ENCODE measurements around the gene C1orf53. TPM values are rescaled to one million over a fixed set of nuclear protein-coding genes. Genes with fewer than 3 reads are reported as not detected.
"Not testable (repeated sequence)": the region's sequence is repeated elsewhere in the genome, so short reads cannot be mapped to it uniquely, and the experiment has no call there.

Gene C1orf53
- total RNA-seq, 2 experiments from 2014 or later: 2.4 to 4.1 TPM

DNA sequence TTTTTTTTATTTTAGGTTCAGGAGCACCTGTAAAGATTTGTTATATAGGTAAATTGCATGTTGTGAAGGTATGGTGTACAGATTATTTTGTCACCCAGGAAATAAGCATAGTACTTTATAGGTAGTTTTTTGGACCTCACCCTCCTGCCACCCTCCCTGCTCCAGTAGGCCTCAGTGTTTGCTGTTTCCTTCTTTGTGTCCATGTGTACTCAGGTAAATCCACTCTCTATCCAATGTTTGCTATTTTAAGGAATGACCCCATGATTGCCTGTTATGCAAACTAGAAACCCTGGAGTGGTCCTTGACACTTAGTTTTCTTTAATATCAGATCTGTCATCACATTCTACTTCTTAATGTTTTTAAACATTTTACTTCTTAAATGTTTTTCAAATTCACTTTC, 48.7 kb downstream of the C1orf53 start:
- BruUV-seq (replicated peaks): no TSS peak
- H3K36me3 ChIP-seq (ENCODE audit: insufficient read depth, low read length): no peaks in the 10 kb centered on the region
- POLR2A ChIA-PET: interaction anchor here (0.7 kb wide), 1 partner anchor 10 kb away, joined by 6 read pairs; no protein-coding TSS in a partner anchor
- no peaks in the 10 kb centered on the region for H3K79me2 ChIP-seq (ENCODE audit: insufficient read depth, low read depth, low read length)
- H3K4me1 ChIP-seq (ENCODE audit: insufficient read depth, low read length, poor library complexity, severe bottlenecking): no peaks in the 10 kb centered on the region
- no peak for TF ChIP-seq EZH2phosphoT487 (IDR thresholded peaks at IDR 0.05; ENCODE audit: borderline replicate concordance, low read depth, low read length)
- no peak for TF ChIP-seq CTCF (conservative IDR thresholded peaks at IDR 0.05; ENCODE audit: low read length)
- no peak overlapping the region for H3K27ac ChIP-seq (ENCODE audit: low read depth, low read length, poor library complexity, severe bottlenecking)
- intact Hi-C loops (cut with micrococcal nuclease; ENCODE audit: unreplicated experiment): no loop called here
- no peak for DNase-seq (ENCODE audit: low spot score)
- no peak overlapping the region for H3K4me3 ChIP-seq (ENCODE audit: low read depth, low read length, poor library complexity, severe bottlenecking)
- H4K20me1 ChIP-seq (ENCODE audit: insufficient read depth, low read length): no peaks in the 10 kb centered on the region
- no peak overlapping the region for H2AFZ ChIP-seq (ENCODE audit: low read length)
- H3K9me2 ChIP-seq (ENCODE audit: insufficient read depth, low read length): no peaks in the 10 kb centered on the region
- no peak overlapping the region for H3K4me2 ChIP-seq (ENCODE audit: low read length)
- H3K9me3 ChIP-seq (ENCODE audit: low read length): no peaks in the 10 kb centered on the region
- CTCF ChIA-PET (ENCODE audit: unreplicated experiment): no interaction called here

- H3K4me2 ChIP-seq (ENCODE audit: low read length): no peak overlapping the region
- H3K4me1 ChIP-seq (ENCODE audit: insufficient read depth, low read length, poor library complexity, severe bottlenecking): no peaks in the 10 kb centered on the region
- no peaks in the 10 kb centered on the region for H3K9me3 ChIP-seq (ENCODE audit: low read length)
- no peak for DNase-seq (ENCODE audit: low spot score)
- H3K79me2 ChIP-seq (ENCODE audit: insufficient read depth, low read depth, low read length): no peaks in the 10 kb centered on the region
- TF ChIP-seq CTCF (conservative IDR thresholded peaks at IDR 0.05; ENCODE audit: low read length): no peak
- TF ChIP-seq EZH2phosphoT487 (IDR thresholded peaks at IDR 0.05; ENCODE audit: borderline replicate concordance, low read depth, low read length): no peak
- H3K27ac ChIP-seq (ENCODE audit: low read depth, low read length, poor library complexity, severe bottlenecking): no peak overlapping the region
- no peaks in the 10 kb centered on the region for H3K36me3 ChIP-seq (ENCODE audit: insufficient read depth, low read length)
- ChIA-PET POLR2A (no interaction called here), CTCF (ENCODE audit: unreplicated experiment) (no interaction called here)
- H3K4me3 ChIP-seq (ENCODE audit: low read depth, low read length, poor library complexity, severe bottlenecking): no peak overlapping the region
- intact Hi-C loops (cut with micrococcal nuclease; ENCODE audit: unreplicated experiment): no loop called here
- no TSS peak for BruUV-seq (replicated peaks)
- H2AFZ ChIP-seq (ENCODE audit: low read length): no peak overlapping the region
- no peaks in the 10 kb centered on the region for H4K20me1 ChIP-seq (ENCODE audit: insufficient read depth, low read length)
- no peaks in the 10 kb centered on the region for H3K9me2 ChIP-seq (ENCODE audit: insufficient read depth, low read length)
These were observed 49.3 kb downstream of the C1orf53 start for GRCh38 chr1:197951617-197952175.

GRCh38 chr1:197953472-197953871, 51.0 kb downstream of the C1orf53 start:
- POLR2A ChIA-PET; H2AFZ ChIP-seq (ENCODE audit: low read length); H3K4me1 ChIP-seq (ENCODE audit: insufficient read depth, low read length, poor library complexity, severe bottlenecking); intact Hi-C loops (cut with micrococcal nuclease; ENCODE audit: unreplicated experiment); DNase-seq (ENCODE audit: low spot score); CTCF ChIA-PET (ENCODE audit: unreplicated experiment); H3K79me2 ChIP-seq (ENCODE audit: insufficient read depth, low read depth, low read length); H3K4me2 ChIP-seq (ENCODE audit: low read length); BruUV-seq (replicated peaks); H3K36me3 ChIP-seq (ENCODE audit: insufficient read depth, low read length); H3K4me3 ChIP-seq (ENCODE audit: low read depth, low read length, poor library complexity, severe bottlenecking); H3K9me2 ChIP-seq (ENCODE audit: insufficient read depth, low read length); H3K9me3 ChIP-seq (ENCODE audit: low read length); H4K20me1 ChIP-seq (ENCODE audit: insufficient read depth, low read length); H3K27ac ChIP-seq (ENCODE audit: low read depth, low read length, poor library complexity, severe bottlenecking): not testable (repeated sequence)

Measured in OCI-LY7 (cell line).